ENCODE data around the gene PUS7. TPM values are rescaled to one million over a fixed set of nuclear protein-coding genes. Genes with fewer than 3 reads are reported as not detected.
A peak's percentile ranks its signal among the peaks of the same experiment; 100 is the strongest.
"Not testable (repeated sequence)": the region's sequence is repeated elsewhere in the genome, so short reads cannot be mapped to it uniquely, and the experiment has no call there.

Gene PUS7
- polyA plus RNA-seq, 1 donor from 2014 or later: 5.9 TPM

DNA sequence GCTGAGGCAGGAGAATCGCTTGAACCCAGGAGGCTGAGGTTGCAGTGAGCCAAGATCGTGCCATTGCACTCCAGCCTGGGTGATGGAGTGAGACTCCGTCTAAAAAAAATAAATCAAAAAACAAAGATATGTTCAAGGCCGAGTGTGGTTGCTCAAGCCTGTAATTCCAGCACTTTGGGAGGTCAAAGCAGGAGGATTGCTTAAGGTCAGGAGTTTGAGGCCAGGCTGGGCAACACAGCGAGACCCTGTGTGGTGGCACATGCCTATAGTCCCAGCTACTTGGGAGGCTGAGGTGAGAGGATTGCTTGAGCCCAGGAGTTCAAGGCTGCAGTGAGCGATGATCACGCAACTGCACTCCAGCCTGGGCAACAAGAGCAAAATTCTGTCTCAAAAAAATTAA, 1.5 kb downstream of the PUS7 start:
- H3K9me3 Mint-ChIP-seq, H3K27me3 Mint-ChIP-seq, H3K36me3 Mint-ChIP-seq: not testable (repeated sequence)
- Mint-ChIP-seq H3K4me1 (peaks cover 14 to 31% (median 17%) of the 10 kb centered on the region in 3 donors), H3K4me3 (peak overlapping the region in 1 of 4 donors; percentile 86), H3K27ac (peak overlapping the region in 1 of 3 donors; percentile 72)

- no peaks in the 10 kb centered on the region for H3K36me3 Mint-ChIP-seq
- H3K4me3 Mint-ChIP-seq: peak overlapping the region in 3 of 4 donors; percentile 39 to 64 (median 63)
These were observed 2.7 kb downstream of the PUS7 start for GRCh38 chr7:105519353-105519752.

GRCh38 chr7:105515610-105516009, 6.5 kb downstream of the PUS7 start:
- not testable (repeated sequence) for H3K27me3 Mint-ChIP-seq, H3K36me3 Mint-ChIP-seq, H3K4me3 Mint-ChIP-seq, H3K9me3 Mint-ChIP-seq, H3K27ac Mint-ChIP-seq
- peaks cover 6 to 18% (median 10%) of the 10 kb centered on the region in 3 donors for H3K4me1 Mint-ChIP-seq

More at GRCh38 chr7:105519353-105519752, 2.7 kb downstream of the PUS7 start:
- Mint-ChIP-seq H3K27ac (peak overlapping the region in 2 of 3 donors; percentile 43 to 87), H3K4me1 (peaks cover 7 to 22% (median 11%) of the 10 kb centered on the region in 3 donors), H3K27me3 (no peaks in the 10 kb centered on the region), H3K9me3 (no peaks in the 10 kb centered on the region)

GRCh38 chr7:105512926-105513526, 9.0 kb downstream of the PUS7 start:
- Mint-ChIP-seq H3K4me1 (peaks cover 6 to 8% (median 6%) of the 10 kb centered on the region in 3 donors), H3K4me3 (no peak overlapping the region), H3K27me3 (no peaks in the 10 kb centered on the region), H3K9me3 (no peaks in the 10 kb centered on the region), H3K27ac (peak overlapping the region in 1 of 3 donors; percentile 50), H3K36me3 (peaks cover 2% of the 10 kb centered on the region)

GRCh38 chr7:105512415-105512814, 9.7 kb downstream of the PUS7 start:
- Mint-ChIP-seq H3K27ac (peak overlapping the region in 1 of 3 donors; percentile 50), H3K36me3 (peaks cover 2% of the 10 kb centered on the region), H3K9me3 (no peaks in the 10 kb centered on the region), H3K4me3 (no peak overlapping the region), H3K4me1 (peaks cover 6 to 8% (median 6%) of the 10 kb centered on the region in 3 donors), H3K27me3 (no peaks in the 10 kb centered on the region)

GRCh38 chr7:105502173-105502572, 19.9 kb downstream of the PUS7 start:
- Mint-ChIP-seq H3K36me3 (peaks cover 7% of the 10 kb centered on the region), H3K27me3 (no peaks in the 10 kb centered on the region), H3K4me3 (no peak overlapping the region), H3K27ac (no peak overlapping the region), H3K4me1 (peaks cover 0 to 2% (median 0%) of the 10 kb centered on the region in 3 donors), H3K9me3 (no peaks in the 10 kb centered on the region)

DNA sequence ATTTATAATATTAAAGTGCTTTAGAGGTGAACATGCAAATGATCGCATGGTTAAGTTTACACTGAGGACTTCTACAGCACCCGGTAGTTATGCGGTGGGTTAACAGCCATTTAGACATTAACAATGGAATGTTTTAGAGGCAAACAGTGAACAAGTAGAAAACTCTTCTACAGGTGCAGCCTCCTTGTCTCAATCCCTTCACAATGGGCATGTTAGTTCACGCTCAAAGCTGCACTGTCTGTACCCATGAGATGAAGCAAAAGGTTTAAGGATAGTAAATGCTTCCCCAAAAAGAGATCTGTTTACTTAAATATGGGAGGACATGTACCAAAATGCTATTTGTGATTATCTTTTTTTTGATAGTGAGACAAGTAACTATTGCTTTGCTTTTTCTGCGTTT, 25.1 kb downstream of the PUS7 start:
- H3K27ac Mint-ChIP-seq: no peak overlapping the region
- H3K4me1 Mint-ChIP-seq: peaks cover 0 to 2% (median 0%) of the 10 kb centered on the region in 3 donors
- peaks cover 3% of the 10 kb centered on the region for H3K36me3 Mint-ChIP-seq
- no peaks in the 10 kb centered on the region for H3K27me3 Mint-ChIP-seq
- H3K9me3 Mint-ChIP-seq: no peaks in the 10 kb centered on the region
- H3K4me3 Mint-ChIP-seq: no peak overlapping the region

- Mint-ChIP-seq H3K9me3 (no peaks in the 10 kb centered on the region), H3K27me3 (no peaks in the 10 kb centered on the region), H3K36me3 (peaks cover 2% of the 10 kb centered on the region), H3K4me1 (peaks cover 0 to 2% (median 0%) of the 10 kb centered on the region in 3 donors), H3K27ac (no peak overlapping the region), H3K4me3 (no peak overlapping the region)
These were observed 25.6 kb downstream of the PUS7 start for GRCh38 chr7:105496521-105496920.

DNA sequence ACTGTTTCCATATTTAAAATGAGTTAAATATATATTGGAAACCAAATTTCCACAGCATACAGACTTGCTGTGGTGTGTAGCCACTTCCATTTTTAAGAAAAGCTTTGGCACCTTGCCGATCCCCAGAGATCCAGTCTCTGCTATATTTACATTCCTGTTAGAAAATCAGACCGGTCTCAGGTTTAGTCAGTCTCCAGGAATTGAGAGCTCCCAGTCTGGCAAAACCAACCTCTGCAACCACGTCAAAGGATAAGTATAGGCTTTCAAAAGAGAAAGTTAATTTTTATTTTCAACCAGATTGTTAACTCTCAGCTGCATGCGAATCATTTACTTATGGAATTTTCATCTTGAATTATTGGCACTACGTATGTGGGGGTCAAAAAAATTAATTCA, 28.2 kb downstream of the PUS7 start:
- H3K27me3 Mint-ChIP-seq: no peaks in the 10 kb centered on the region
- no peaks in the 10 kb centered on the region for H3K36me3 Mint-ChIP-seq
- no peaks in the 10 kb centered on the region for H3K4me1 Mint-ChIP-seq
- no peak overlapping the region for H3K4me3 Mint-ChIP-seq
- no peaks in the 10 kb centered on the region for H3K9me3 Mint-ChIP-seq
- H3K27ac Mint-ChIP-seq: no peak overlapping the region

- no peaks in the 10 kb centered on the region for H3K4me1 Mint-ChIP-seq
- H3K9me3 Mint-ChIP-seq: no peaks in the 10 kb centered on the region
- H3K4me3 Mint-ChIP-seq: no peak overlapping the region
- H3K36me3 Mint-ChIP-seq: no peaks in the 10 kb centered on the region
- no peak overlapping the region for H3K27ac Mint-ChIP-seq
- H3K27me3 Mint-ChIP-seq: no peaks in the 10 kb centered on the region
These were observed 28.7 kb downstream of the PUS7 start for GRCh38 chr7:105493196-105493922.

DNA sequence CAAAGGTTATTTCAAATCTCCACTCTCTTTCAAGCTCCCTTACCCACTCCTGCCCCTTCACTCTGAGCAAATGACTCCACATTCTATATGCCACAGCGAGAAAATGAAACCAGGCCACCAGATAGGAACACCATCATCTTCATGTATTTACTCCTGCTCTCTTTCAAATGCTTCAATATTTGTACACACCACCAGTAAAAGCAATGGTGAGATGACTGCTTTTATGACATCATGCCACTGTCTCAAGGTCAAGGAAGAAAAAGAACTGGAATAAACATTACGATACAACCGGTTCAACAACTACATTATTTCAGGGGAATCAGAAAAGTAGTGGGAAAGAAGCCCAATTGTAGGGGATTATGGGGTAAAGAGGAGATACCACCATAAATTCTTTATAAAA, 32.7 kb downstream of the PUS7 start:
- H3K4me1 Mint-ChIP-seq: peaks cover 8 to 11% (median 11%) of the 10 kb centered on the region in 3 donors
- H3K9me3 Mint-ChIP-seq: no peaks in the 10 kb centered on the region
- peak overlapping the region in 1 of 3 donors; percentile 86 for H3K27ac Mint-ChIP-seq
- H3K4me3 Mint-ChIP-seq: no peak overlapping the region
- peaks cover 3% of the 10 kb centered on the region for H3K36me3 Mint-ChIP-seq
- H3K27me3 Mint-ChIP-seq: no peaks in the 10 kb centered on the region

- peaks cover 3% of the 10 kb centered on the region for H3K36me3 Mint-ChIP-seq
- H3K4me3 Mint-ChIP-seq: no peak overlapping the region
- no peaks in the 10 kb centered on the region for H3K27me3 Mint-ChIP-seq
- no peak overlapping the region for H3K27ac Mint-ChIP-seq
- no peaks in the 10 kb centered on the region for H3K9me3 Mint-ChIP-seq
- peaks cover 8 to 11% (median 11%) of the 10 kb centered on the region in 3 donors for H3K4me1 Mint-ChIP-seq
These were observed 34.2 kb downstream of the PUS7 start for GRCh38 chr7:105487579-105488571.

DNA sequence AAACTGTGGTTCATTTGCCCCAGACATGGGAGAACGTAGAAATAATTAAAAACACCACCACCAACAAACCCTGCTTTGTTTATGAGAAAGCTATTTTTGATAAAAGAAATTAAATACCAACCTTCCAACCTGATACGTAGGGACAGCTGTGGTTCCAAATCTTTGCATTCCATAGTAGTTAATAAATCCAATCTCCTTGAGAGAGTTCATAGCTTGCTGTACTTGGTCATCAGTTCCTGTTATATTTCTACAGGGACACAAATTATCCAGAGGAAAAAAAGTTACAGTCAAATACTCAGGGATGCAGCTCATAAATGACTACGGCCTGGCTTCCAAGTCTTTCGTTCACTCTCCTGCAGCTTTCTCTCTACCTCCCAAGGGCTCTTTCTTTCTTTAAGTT, 41.1 kb downstream of the PUS7 start:
- no peak overlapping the region for H3K27ac Mint-ChIP-seq
- no peaks in the 10 kb centered on the region for H3K27me3 Mint-ChIP-seq
- H3K4me3 Mint-ChIP-seq: no peak overlapping the region
- no peaks in the 10 kb centered on the region for H3K9me3 Mint-ChIP-seq
- H3K4me1 Mint-ChIP-seq: peaks cover 0 to 1% (median 0%) of the 10 kb centered on the region in 3 donors
- H3K36me3 Mint-ChIP-seq: peaks cover 16% of the 10 kb centered on the region

- no peaks in the 10 kb centered on the region for H3K9me3 Mint-ChIP-seq
- H3K36me3 Mint-ChIP-seq: peaks cover 16% of the 10 kb centered on the region
- H3K27ac Mint-ChIP-seq: no peak overlapping the region
- peaks cover 0 to 1% (median 0%) of the 10 kb centered on the region in 3 donors for H3K4me1 Mint-ChIP-seq
- H3K4me3 Mint-ChIP-seq: no peak overlapping the region
- no peaks in the 10 kb centered on the region for H3K27me3 Mint-ChIP-seq
These were observed 43.5 kb downstream of the PUS7 start for GRCh38 chr7:105478606-105479005.

DNA sequence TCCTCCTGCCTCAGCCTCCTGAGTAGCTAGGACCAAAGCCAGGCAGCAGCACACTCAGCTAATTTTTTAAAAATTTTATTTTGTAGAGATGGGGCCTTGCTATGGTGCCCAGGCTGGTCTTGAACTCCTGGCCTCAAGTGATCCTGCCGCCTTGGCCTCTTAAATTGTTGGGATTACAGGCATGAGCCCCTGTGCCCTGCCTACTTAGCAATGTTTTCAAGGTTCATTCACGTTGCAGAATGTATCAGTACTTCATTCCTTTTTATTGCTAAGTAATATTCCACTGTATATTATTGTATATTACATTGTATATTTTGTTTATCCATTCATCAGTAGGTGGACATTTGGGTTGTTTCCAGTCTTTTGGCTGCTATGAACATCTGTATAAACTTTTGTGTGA, 44.2 kb downstream of the PUS7 start:
- H3K4me1 Mint-ChIP-seq: peaks cover 0 to 1% (median 0%) of the 10 kb centered on the region in 3 donors

More for the DNA sequence above, 44.2 kb downstream of the PUS7 start:
- no peaks in the 10 kb centered on the region for H3K9me3 Mint-ChIP-seq
- H3K27ac Mint-ChIP-seq: no peak overlapping the region
- no peak overlapping the region for H3K4me3 Mint-ChIP-seq
- no peaks in the 10 kb centered on the region for H3K27me3 Mint-ChIP-seq
- H3K36me3 Mint-ChIP-seq: peaks cover 16% of the 10 kb centered on the region
